WTC11 (cell line): ENCODE measurements around the gene ASCL2.

Source experiments
- ATF2 ChIP-seq: sonication (generic); formaldehyde crosslinking; IDR thresholded peaks from 2 replicates; pipeline ENCODE4 v1.8.1; 2022; ENCODE audit warnings: low read depth, missing genetic modification reagents, borderline replicate concordance
- CTCF ChIP-seq: fragments of 200-600 bp; IDR thresholded peaks from 2 replicates; pipeline ENCODE4 v1.8.0; 2022; ENCODE audit warnings: antibody characterized with exemption
- FOXP4 ChIP-seq: sonication (generic); formaldehyde crosslinking; IDR thresholded peaks from 2 replicates; pipeline ENCODE4 v1.8.0; 2022; ENCODE audit warnings: mild to moderate bottlenecking, missing genetic modification reagents
- GABPB1 ChIP-seq: sonication (generic); formaldehyde crosslinking; IDR thresholded peaks from 2 replicates; pipeline ENCODE4 v1.8.1; 2023; ENCODE audit warnings: mild to moderate bottlenecking, missing genetic modification reagents
- MAX ChIP-seq: sonication (generic); formaldehyde crosslinking; IDR thresholded peaks from 2 replicates; pipeline ENCODE4 v1.8.0; 2022; ENCODE audit warnings: mild to moderate bottlenecking, missing genetic modification reagents
- NFYB ChIP-seq: sonication (generic); formaldehyde crosslinking; conservative IDR thresholded peaks from 2 replicates; pipeline ENCODE4 v1.8.0; 2022; ENCODE audit warnings: low read depth, missing genetic modification reagents
- NR2C2 ChIP-seq: sonication (generic); formaldehyde crosslinking; IDR thresholded peaks from 2 replicates; pipeline ENCODE4 v1.8.0; 2022; ENCODE audit warnings: mild to moderate bottlenecking, missing genetic modification reagents
- ZBTB43 ChIP-seq: sonication (generic); formaldehyde crosslinking; IDR thresholded peaks from 2 replicates; pipeline ENCODE4 v1.8.1; 2023; ENCODE audit warnings: mild to moderate bottlenecking, missing genetic modification reagents
- ZNF121 ChIP-seq: sonication (generic); formaldehyde crosslinking; IDR thresholded peaks from 2 replicates; pipeline ENCODE4 v1.8.0; 2023; ENCODE audit warnings: missing genetic modification reagents

- TF ChIP-seq CTCF (no peak), MAX (CRISPR knock-in tag) (no peak), ZBTB43 (CRISPR knock-in tag) (no peak), ATF2 (no peak), FOXP4 (CRISPR knock-in tag) (no peak), NR2C2 (no peak), GABPB1 (no peak), ZNF121 (CRISPR knock-in tag) (no peak), NFYB (no peak)
These were observed 44.4 kb upstream of the ASCL2 start for GRCh38 chr11:2314525-2315394.
